Activated CD4-positive, alpha-beta memory T cell treated with anti-CD3 and anti-CD28 coated beads for 36 hours (primary cell): Measurements from ENCODE around the gene STAB1. TPM values are rescaled to one million over a fixed set of nuclear protein-coding genes. Genes with fewer than 3 reads are reported as not detected.

Experiments used
- CTCF ChIA-PET: fragments of 350-600 bp; sonication (Branson Sonifier 250); formaldehyde crosslinking; loops from one replicate; lab custom pipeline; 2021; ENCODE audit warnings: antibody characterized with exemption, inconsistent platforms; lab: Charles Lee
- POLR2A ChIA-PET: fragments of 350-600 bp; sonication (Branson Sonifier 250); formaldehyde crosslinking; loops from one replicate; lab custom pipeline; 2021; ENCODE audit warnings: antibody characterized with exemption; lab: Charles Lee
- DNase-seq: peaks from one replicate; pipeline ENCODE4 v3.0.0-alpha.2; 2020
- H3K27ac Mint-ChIP-seq: one replicate; pipeline ENCODE4 v1.8.0; 2021; ENCODE audit warnings: mixed read lengths
- H3K27me3 Mint-ChIP-seq: one replicate; pipeline ENCODE4 v1.8.0; 2021; ENCODE audit warnings: mixed read lengths
- H3K36me3 Mint-ChIP-seq: one replicate; pipeline ENCODE4 v1.8.0; 2021; ENCODE audit warnings: mixed read lengths
- H3K4me1 Mint-ChIP-seq: one replicate; pipeline ENCODE4 v1.8.0; 2021; ENCODE audit warnings: low read depth, mixed read lengths
- H3K4me3 Mint-ChIP-seq: one replicate; pipeline ENCODE4 v1.8.0; 2021; ENCODE audit warnings: mild to moderate bottlenecking, mixed read lengths
- H3K9me3 Mint-ChIP-seq: one replicate; pipeline ENCODE4 v1.8.0; 2021; ENCODE audit warnings: mixed read lengths
- intact Hi-C: fragments of 100-400 bp; cut with micrococcal nuclease; formaldehyde crosslinking; loops from one replicate; pipeline ENCODE4 v1.15.1; 2023
- total RNA-seq, 2 experiments: library from RNA; stranded (reverse); gene quantifications; one replicate each; pipeline ENCODE4 v1.2.3, GENCODE V29; 2021

STAB1 gene
- total RNA-seq, 2 experiments from 2014 or later, result 0.14 TPM; not detected in 1

GRCh38 chr3:52503788-52504424, 8.8 kb downstream of the STAB1 start:
- no peaks in the 10 kb centered on the region for H3K9me3 Mint-ChIP-seq
- POLR2A ChIA-PET, result no interaction called here
- H3K4me1 Mint-ChIP-seq, result no peaks in the 10 kb centered on the region
- no peaks in the 10 kb centered on the region for H3K36me3 Mint-ChIP-seq
- no peaks in the 10 kb centered on the region for H3K27me3 Mint-ChIP-seq
- intact Hi-C loops, result no loop called here
- no peak for DNase-seq
- CTCF ChIA-PET, result no interaction called here
- H3K4me3 Mint-ChIP-seq, result no peak overlapping the region
- H3K27ac Mint-ChIP-seq, result no peak overlapping the region

DNA sequence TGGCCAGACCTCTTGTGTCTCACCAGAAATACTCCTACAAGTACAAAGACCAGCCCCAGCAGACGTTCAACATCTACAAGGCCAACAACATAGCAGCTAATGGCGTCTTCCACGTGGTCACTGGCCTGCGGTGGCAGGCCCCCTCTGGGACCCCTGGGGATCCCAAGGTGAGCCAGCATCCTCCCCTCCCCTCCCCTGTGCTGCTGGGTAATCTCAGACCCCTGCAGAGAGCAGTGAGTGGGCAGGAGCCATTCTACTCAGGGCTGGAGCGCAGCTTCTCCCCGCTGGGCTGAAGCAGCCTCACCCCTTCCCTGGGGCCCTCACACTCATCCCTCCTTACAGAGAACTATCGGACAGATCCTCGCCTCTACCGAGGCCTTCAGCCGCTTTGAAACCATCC, 9.8 kb downstream of the STAB1 start:
- no peaks in the 10 kb centered on the region for H3K36me3 Mint-ChIP-seq
- DNase-seq, result no peak
- H3K27me3 Mint-ChIP-seq, result no peaks in the 10 kb centered on the region
- POLR2A ChIA-PET, result no interaction called here
- no peaks in the 10 kb centered on the region for H3K4me1 Mint-ChIP-seq
- H3K4me3 Mint-ChIP-seq, result no peak overlapping the region
- H3K27ac Mint-ChIP-seq, result no peak overlapping the region
- intact Hi-C loops, result no loop called here
- CTCF ChIA-PET, result no interaction called here
- no peaks in the 10 kb centered on the region for H3K9me3 Mint-ChIP-seq

GRCh38 chr3:52506266-52506966, 11.3 kb downstream of the STAB1 start:
- intact Hi-C loops, result no loop called here
- no peak overlapping the region for H3K4me3 Mint-ChIP-seq
- no peaks in the 10 kb centered on the region for H3K27me3 Mint-ChIP-seq
- ChIA-PET POLR2A (no interaction called here), CTCF (no interaction called here)
- H3K36me3 Mint-ChIP-seq, result no peaks in the 10 kb centered on the region
- no peak overlapping the region for H3K27ac Mint-ChIP-seq
- H3K4me1 Mint-ChIP-seq, result no peaks in the 10 kb centered on the region
- DNase-seq, result no peak
- no peaks in the 10 kb centered on the region for H3K9me3 Mint-ChIP-seq

DNA sequence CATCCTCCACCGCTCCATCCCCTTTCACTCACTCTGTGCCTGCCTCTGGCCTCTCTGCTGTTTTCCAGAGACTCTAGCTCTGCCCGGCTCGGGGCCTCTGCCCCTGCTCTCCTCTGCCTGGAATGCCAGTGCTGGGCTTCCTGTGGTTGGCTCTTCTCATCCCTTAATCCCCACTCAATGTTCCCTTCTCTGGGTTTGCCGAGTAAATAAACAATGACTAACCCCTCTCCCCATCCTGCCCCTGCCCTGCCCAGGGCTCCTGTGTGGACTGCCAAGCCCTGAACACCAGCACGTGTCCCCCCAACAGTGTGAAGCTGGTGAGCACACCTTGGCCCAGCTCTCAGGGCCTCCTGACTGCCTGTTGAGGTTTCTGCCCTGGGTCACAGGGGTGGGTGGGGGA, 12.2 kb downstream of the STAB1 start:
- POLR2A ChIA-PET, result no interaction called here

DNA sequence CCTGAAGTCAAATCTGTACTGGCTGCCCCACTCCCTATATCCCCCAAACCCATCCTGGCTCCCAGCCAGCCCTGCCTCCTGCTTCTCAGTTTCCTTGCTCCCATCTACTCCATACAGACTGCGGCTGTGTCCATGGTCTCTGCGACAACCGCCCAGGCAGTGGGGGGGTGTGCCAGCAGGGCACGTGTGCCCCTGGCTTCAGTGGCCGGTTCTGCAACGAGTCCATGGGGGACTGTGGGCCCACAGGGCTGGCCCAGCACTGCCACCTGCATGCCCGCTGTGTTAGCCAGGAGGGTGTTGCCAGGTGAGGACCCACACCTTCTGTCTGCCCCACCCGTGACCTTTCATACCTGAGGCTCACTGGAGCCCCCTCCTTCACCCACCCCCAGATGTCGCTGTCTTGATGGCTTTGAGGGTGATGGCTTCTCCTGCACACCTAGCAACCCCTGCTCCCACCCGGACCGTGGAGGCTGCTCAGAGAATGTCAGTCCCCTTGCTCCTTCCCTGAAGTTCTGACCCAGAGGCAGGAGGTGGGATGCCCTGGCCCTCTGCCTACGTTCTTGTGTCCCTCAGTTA, 14.7 kb downstream of the STAB1 start:
- H3K9me3 Mint-ChIP-seq, result no peaks in the 10 kb centered on the region

More for the DNA sequence above, 12.2 kb downstream of the STAB1 start:
- Mint-ChIP-seq H3K36me3 (no peaks in the 10 kb centered on the region), H3K4me3 (no peak overlapping the region), H3K27ac (no peak overlapping the region), H3K9me3 (no peaks in the 10 kb centered on the region), H3K4me1 (no peaks in the 10 kb centered on the region), H3K27me3 (no peaks in the 10 kb centered on the region)
- intact Hi-C loops, result no loop called here
- no peak for DNase-seq
- CTCF ChIA-PET, result no interaction called here

DNA sequence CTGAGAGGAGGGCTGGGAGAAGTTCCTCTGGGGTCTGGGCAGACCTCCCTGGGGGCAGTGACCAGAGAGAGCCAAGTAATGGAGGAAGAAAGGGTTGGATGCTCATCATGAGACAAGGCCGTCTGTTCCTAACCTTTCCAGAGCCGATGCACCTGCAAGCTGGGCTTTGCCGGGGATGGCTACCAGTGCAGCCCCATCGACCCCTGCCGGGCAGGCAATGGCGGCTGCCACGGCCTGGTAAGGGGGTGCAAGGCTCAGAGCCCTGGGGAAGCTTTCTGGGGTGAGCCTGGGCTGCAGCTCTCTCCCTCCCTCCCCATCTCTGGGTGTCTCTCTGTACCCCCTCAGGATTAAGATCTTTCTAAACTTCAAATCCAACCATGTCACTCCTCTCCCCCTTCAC, 16.4 kb downstream of the STAB1 start:
- CTCF ChIA-PET, result interaction anchor here (1.9 kb wide), 1 partner anchor 29 kb away, joined by 5 read pairs; no protein-coding TSS in a partner anchor
- Mint-ChIP-seq H3K36me3 (no peaks in the 10 kb centered on the region), H3K27me3 (no peaks in the 10 kb centered on the region), H3K4me1 (no peaks in the 10 kb centered on the region), H3K27ac (no peak overlapping the region), H3K4me3 (no peak overlapping the region), H3K9me3 (no peaks in the 10 kb centered on the region)
- intact Hi-C loops, result no loop called here
- no peak for DNase-seq
- POLR2A ChIA-PET, result no interaction called here

More for the DNA sequence above, 14.7 kb downstream of the STAB1 start:
- ChIA-PET POLR2A (no interaction called here), CTCF (no interaction called here)
- no peak overlapping the region for H3K27ac Mint-ChIP-seq
- H3K4me3 Mint-ChIP-seq, result no peak overlapping the region
- intact Hi-C loops, result no loop called here
- H3K4me1 Mint-ChIP-seq, result no peaks in the 10 kb centered on the region
- no peaks in the 10 kb centered on the region for H3K27me3 Mint-ChIP-seq
- no peaks in the 10 kb centered on the region for H3K36me3 Mint-ChIP-seq
- DNase-seq, result no peak

- DNase-seq, result no peak
- CTCF ChIA-PET, result interaction anchor here (0.8 to 1.9 kb wide), 2 partner anchors 30 to 71 kb away, joined by 3 to 5 read pairs; no protein-coding TSS in a partner anchor
- H3K36me3 Mint-ChIP-seq, result no peaks in the 10 kb centered on the region
- no peak overlapping the region for H3K4me3 Mint-ChIP-seq
- POLR2A ChIA-PET, result no interaction called here
- no peaks in the 10 kb centered on the region for H3K4me1 Mint-ChIP-seq
- H3K9me3 Mint-ChIP-seq, result no peaks in the 10 kb centered on the region
- H3K27me3 Mint-ChIP-seq, result no peaks in the 10 kb centered on the region
- intact Hi-C loops, result no loop called here
- H3K27ac Mint-ChIP-seq, result no peak overlapping the region
Observed at GRCh38 chr3:52512105-52512504, 17.0 kb downstream of the STAB1 start.

DNA sequence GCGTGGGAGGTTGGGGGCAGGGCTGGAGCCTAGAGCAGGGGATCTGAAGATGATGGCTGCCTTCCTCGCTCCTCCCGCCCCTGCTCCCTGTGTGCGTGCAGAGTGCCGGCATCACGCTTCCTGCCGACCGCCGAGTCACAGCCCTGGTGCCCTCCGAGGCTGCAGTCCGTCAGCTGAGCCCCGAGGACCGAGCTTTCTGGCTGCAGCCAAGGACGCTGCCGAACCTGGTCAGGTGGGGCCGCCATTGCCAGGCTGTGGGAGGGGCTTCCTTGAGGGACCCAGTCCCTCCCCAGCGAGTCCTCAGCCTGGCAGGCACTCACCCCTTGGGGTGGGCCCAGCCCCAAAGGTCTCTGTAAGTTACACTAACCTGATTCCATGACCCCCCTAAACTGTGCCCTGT, 17.6 kb downstream of the STAB1 start:
- Mint-ChIP-seq H3K4me1 (no peaks in the 10 kb centered on the region), H3K4me3 (no peak overlapping the region), H3K27me3 (no peaks in the 10 kb centered on the region), H3K9me3 (no peaks in the 10 kb centered on the region), H3K27ac (no peak overlapping the region), H3K36me3 (no peaks in the 10 kb centered on the region)
- intact Hi-C loops, result no loop called here
- ChIA-PET POLR2A (no interaction called here), CTCF (interaction anchor here (0.8 to 1.9 kb wide), 2 partner anchors 30 to 72 kb away, joined by 3 to 5 read pairs; no protein-coding TSS in a partner anchor)
- DNase-seq, result no peak

- Mint-ChIP-seq H3K27ac (no peak overlapping the region), H3K27me3 (no peaks in the 10 kb centered on the region), H3K4me1 (no peaks in the 10 kb centered on the region), H3K9me3 (no peaks in the 10 kb centered on the region), H3K36me3 (no peaks in the 10 kb centered on the region), H3K4me3 (no peak overlapping the region)
- intact Hi-C loops, result no loop called here
- ChIA-PET POLR2A (no interaction called here), CTCF (no interaction called here)
- no peak for DNase-seq
Observed at GRCh38 chr3:52513281-52513680, 18.1 kb downstream of the STAB1 start.

DNA sequence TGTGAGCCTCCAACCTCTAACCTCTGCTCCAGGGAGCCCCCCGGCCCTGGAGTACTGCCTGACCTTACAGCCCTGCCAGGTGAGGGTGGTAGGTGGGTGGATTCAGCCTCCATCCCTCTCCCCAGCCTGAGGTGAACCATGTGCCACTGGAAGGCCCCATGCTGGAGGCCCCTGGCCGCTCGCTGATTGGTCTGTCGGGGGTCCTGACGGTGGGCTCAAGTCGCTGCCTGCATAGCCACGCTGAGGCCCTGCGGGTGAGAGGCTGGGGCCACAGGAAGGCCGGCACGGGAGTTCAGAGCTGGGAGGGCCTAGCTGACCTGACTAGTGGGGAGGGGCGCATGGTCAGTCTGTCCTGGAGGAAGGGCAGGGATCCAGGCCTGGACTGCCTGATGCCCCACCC, 19.4 kb downstream of the STAB1 start:
- no peaks in the 10 kb centered on the region for H3K4me1 Mint-ChIP-seq
- intact Hi-C loops, result no loop called here
- H3K9me3 Mint-ChIP-seq, result no peaks in the 10 kb centered on the region
- DNase-seq, result no peak
- no peak overlapping the region for H3K27ac Mint-ChIP-seq
- ChIA-PET CTCF (no interaction called here), POLR2A (no interaction called here)
- H3K36me3 Mint-ChIP-seq, result no peaks in the 10 kb centered on the region
- H3K4me3 Mint-ChIP-seq, result no peak overlapping the region
- H3K27me3 Mint-ChIP-seq, result no peaks in the 10 kb centered on the region

GRCh38 chr3:52515192-52515591, 20.1 kb downstream of the STAB1 start:
- H3K9me3 Mint-ChIP-seq, result no peaks in the 10 kb centered on the region
- H3K4me1 Mint-ChIP-seq, result no peaks in the 10 kb centered on the region
- no peak overlapping the region for H3K27ac Mint-ChIP-seq
- POLR2A ChIA-PET, result no interaction called here
- no peaks in the 10 kb centered on the region for H3K27me3 Mint-ChIP-seq
- DNase-seq, result no peak
- H3K36me3 Mint-ChIP-seq, result no peaks in the 10 kb centered on the region
- intact Hi-C loops, result no loop called here
- CTCF ChIA-PET, result no interaction called here
- H3K4me3 Mint-ChIP-seq, result no peak overlapping the region

DNA sequence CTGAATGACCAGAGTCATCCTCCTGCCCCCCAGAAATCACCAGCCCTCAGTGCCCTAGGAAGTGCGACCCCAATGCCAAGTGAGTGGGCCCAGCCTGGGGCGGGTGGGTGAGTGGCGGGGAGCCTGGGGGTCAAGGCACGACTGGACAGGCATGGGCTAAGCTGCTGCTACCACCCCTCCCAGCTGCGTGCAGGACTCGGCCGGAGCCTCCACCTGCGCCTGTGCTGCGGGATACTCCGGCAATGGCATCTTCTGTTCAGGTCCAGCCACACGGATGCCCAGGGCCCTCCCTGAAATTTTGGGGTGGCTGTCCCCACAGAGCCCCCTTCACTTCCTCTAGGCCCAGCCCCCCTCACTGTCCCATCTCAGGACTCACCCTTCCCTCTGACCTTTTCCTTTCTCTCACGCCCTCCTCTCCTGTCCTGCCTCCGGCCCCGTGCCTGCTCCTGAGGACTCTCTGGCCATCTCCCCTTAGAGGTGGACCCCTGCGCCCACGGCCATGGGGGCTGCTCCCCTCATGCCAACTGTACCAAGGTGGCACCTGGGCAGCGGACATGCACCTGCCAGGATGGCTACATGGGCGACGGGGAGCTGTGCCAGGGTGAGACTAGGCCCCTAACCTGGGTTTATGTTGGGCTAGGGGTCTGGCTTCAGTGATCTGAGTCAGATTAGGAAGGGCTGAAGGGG, 21.5 kb downstream of the STAB1 start:
- CTCF ChIA-PET, result no interaction called here
- no peaks in the 10 kb centered on the region for H3K27me3 Mint-ChIP-seq

More for the DNA sequence above, 21.5 kb downstream of the STAB1 start:
- Mint-ChIP-seq H3K36me3 (no peaks in the 10 kb centered on the region), H3K9me3 (no peaks in the 10 kb centered on the region), H3K4me1 (no peaks in the 10 kb centered on the region), H3K27ac (no peak overlapping the region), H3K4me3 (no peak overlapping the region)
- DNase-seq, result no peak
- POLR2A ChIA-PET, result no interaction called here
- intact Hi-C loops, result no loop called here
